GM12873 (cell line): ENCODE measurements around the gene FASN.

Source experiments
- CTCF ChIP-seq: IDR thresholded peaks from 2 replicates; pipeline ENCODE4 v1.5.1; 2012; ENCODE audit warnings: low read depth, mild to moderate bottlenecking, moderate library complexity, low read length, control low read depth; ENCODE audit not compliant: insufficient read depth; ENCODE audit errors: missing control alignments

The FASN gene

GRCh38 chr17:82096709-82097183, 1.3 kb downstream of the FASN start:
- no peak for TF ChIP-seq CTCF

- no peak for TF ChIP-seq CTCF
Measured at GRCh38 chr17:82095777-82096708, 2.0 kb downstream of the FASN start.

- TF ChIP-seq CTCF, result no peak
Measured at GRCh38 chr17:82094931-82095776, 2.9 kb downstream of the FASN start.

- TF ChIP-seq CTCF, result no peak
Measured at GRCh38 chr17:82092995-82093751, 4.9 kb downstream of the FASN start.

GRCh38 chr17:82092628-82092994, 5.4 kb downstream of the FASN start:
- TF ChIP-seq CTCF, result no peak

GRCh38 chr17:82092094-82092586, 5.9 kb downstream of the FASN start:
- no peak for TF ChIP-seq CTCF
